ENCODE measurements around the gene CTBP2. TPM values are rescaled to one million over a fixed set of nuclear protein-coding genes. Genes with fewer than 3 reads are reported as not detected.

CTBP2 gene
- polyA plus RNA-seq, 5 donors, result 77.4 to 86.8 (median 85.1) TPM

- DNase-seq, result peak; percentile 78 to 84
Observed at GRCh38 chr10:125048094-125048864, 112.1 kb downstream of the CTBP2 start.

- DNase-seq, result no peak
Observed at GRCh38 chr10:125043841-125044658, 116.3 kb downstream of the CTBP2 start.

GRCh38 chr10:125041856-125042506, 118.4 kb downstream of the CTBP2 start:
- DNase-seq, result no peak

DNA sequence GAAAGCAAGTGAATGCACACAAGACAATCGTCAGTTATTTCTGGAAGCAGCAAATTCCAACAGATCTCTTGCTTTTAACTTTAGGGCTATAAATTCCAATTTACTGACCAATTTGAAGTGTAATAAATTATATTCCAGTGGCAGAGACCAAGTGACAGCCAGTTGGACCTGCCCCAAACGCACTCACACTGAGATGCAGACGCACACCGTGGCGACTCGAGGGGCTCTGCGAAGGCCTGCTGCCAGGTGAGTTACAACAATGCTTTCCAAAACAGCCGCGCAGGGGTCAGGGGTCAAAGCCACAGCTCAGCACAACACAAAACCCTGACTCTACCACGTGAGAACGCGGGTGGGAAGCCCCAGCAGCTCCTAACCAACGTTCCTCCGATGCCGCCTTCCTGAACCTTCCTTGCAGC, 121.0 kb downstream of the CTBP2 start:
- DNase-seq, result no peak

DNA sequence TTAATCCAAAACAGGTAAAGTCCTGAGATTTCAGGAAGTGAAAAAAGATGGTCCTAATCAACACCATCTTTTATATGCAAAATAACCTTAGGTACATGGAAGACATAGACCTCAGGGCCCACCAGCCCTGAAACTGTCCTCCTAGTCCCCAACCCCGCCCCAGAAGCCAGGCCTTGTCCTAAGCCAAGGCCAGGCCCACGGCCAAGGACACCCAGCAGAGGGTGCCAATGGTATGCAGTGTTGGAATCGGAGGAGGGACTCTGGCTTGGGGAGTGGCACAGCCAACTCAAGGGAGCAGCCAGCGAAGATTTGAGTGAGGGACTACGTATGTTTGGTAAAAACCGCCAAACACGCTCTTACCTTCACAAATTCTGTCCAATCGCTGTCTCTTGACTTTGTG, 121.7 kb downstream of the CTBP2 start:
- DNase-seq, result no peak

DNA sequence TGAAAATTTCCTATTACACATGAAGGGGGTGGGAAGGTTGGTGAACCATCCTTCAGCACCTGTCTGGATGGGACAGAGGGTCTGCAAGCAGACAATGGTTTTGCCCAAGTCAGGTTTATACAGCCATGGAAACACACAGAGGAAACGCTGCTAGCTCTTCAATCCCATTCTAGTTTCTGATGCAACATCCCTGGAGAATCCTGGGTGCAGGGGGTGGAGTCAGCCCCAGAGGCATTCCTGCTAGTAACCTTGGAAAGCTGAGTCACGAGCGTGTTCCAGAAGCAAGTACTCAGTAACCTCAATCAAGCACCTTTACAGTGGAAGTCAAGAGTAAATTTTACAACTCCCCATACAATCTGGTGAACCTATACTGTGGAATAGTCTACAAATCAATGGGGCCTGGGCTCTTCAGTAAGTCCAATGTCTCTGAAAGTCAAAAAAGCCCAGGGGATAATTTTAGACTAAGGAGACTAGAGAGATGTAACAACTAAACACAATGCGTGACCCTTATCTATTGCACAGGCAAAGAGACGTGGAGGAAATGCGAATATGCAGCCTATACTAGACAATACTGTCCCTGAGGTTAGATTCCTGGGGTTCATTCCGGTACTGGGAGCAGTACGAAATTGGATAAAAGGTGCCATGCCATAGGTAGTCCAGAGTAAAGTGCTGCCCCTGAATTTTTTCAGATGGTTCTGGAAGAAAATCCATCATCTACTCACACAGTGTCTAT, 123.1 kb downstream of the CTBP2 start:
- DNase-seq, result no peak

DNA sequence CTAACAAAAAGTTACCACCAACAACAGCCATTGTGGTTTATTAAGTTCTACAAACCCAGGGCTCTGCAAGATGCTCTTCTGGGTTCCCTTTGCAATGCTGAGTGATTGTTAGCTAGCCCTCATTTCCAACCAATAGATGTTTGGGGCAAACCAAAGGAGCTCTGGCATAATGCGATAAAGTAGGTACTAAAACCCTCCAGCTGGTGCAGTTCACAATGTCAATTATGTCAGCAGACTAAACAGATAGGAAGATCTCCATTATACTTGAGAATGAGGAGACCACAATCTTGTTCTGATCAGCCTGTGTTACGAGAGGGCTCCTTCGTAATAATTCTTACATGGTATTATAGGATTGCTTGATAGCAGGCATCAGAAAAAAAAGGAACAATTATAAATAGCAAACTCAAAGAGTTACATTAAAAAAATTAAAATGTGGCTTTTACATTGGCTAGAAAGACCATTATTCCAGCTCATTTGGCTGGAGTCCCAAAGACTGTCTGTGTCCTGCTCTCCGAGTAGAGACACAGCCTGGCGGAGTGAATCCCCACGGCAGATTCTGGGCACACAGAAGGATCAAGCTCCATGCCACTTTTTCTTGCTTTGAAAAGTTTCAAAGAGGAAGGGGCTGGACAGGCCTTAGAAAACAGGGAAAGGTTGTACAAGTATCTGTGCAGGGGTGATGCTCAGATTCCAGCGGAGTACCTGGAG, 124.6 kb downstream of the CTBP2 start:
- DNase-seq, result no peak

DNA sequence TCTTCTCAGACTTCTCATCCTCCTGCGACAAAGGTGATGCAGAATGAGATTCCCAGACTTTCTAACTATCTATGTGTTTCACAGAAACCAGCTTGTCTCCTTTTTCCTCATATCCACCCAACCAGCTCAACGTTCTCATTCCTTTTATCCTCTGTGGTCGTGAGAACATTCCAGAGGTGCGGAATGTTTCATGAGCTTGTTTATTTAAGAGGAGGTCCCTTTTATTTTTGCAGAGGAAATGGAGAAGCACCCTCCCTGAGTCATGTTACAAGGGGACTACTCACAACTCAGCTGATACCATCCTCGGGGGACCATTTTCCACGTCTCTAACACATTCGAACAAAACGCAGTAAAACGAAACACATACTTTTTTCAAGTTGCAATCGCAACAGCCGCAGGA, 125.2 kb downstream of the CTBP2 start:
- DNase-seq, result no peak

- DNase-seq, result no peak
Observed at GRCh38 chr10:125034675-125035074, 125.7 kb downstream of the CTBP2 start.

DNA sequence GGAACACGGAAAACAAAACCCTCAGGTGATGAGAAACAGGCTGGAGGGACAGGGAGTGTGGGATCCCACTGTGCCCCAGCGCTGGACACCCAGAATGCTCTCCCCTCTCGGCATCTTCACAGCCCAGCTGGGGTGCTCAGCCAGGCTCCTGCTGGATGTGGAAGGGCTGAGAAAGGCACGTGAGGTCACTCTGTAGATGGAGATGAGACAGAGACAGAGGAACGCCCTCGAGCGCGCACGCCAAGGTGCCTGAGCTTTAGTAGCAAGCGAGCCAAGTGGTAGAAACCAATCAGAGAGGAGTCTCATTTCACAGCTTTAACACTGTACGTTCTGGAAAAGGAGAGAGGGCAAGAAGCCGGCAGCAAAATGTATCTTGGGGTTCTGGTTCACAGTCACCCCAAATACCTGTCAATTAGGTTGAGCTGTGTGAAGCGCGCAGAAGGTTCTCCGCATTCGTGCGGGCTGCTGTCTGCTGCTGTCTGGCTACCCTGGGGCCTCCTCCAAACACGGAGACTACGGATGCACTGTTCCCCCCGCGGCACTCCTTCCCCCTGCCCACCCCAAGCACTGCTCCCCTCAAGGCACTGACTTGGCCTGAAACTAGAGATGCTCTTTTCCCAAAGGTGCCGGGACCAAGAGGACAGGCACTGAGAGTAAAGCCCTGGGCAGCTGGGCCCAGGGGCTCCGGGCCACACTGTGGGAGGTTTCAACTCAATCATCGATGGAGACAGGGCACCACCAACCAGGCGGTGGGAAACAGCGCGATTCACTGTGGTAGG, 127.0 kb downstream of the CTBP2 start:
- DNase-seq, result no peak

DNA sequence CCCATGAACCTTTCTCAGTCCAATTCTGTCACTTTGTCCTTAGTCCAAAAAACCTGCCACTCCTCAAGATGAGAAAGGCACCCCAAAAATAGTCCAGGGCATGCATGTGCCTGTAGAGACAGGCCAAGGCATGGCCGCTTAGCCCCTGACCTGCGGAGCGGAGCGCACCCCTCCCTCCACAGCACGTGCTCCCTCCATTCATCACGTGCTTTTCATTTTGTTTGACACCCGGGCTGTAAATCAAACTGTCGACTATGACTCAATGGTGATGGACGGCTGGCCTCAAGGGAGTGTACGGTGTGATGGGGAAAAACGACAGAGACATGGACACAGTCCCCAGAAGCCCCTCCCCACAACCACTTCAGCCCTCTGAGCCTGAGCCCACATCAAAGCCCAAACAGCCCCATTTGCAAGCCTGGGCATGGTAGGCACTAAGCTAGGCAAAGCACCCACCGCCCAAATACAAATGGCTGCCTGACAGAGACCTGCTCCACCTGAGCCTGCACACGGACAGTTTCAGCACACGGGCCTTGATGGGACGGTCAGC, 127.8 kb downstream of the CTBP2 start:
- DNase-seq, result no peak

DNA sequence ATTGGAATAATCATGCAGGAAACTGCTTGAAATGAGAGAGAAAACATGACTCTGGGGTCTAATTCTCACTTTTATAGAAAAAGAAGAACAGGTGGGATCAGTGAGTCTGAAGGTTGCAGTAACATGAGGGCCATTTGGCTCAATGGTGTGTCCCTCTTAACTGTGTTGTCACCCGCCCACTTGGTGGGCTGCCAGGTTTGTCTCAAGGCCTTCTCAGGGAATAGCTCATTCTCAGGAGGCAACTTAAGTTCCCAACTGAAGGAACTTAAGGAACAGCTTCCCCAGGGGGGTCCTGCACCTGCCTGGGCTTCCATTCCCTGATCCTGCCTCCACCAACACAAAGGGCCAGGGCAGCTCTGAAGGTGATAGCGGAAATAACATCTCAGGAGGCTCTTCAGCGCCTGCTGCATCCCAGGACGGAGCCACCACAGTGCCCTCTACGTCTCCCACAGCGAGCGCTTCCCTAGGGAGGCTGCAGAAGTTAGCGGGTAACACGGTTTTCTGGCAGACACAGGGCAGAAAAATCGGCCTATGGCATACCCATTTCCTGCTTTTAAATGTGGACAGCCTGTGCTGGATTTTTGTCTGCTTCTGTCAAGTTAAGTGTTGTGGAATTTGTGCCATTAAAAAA, 129.7 kb downstream of the CTBP2 start:
- DNase-seq, result no peak

DNA sequence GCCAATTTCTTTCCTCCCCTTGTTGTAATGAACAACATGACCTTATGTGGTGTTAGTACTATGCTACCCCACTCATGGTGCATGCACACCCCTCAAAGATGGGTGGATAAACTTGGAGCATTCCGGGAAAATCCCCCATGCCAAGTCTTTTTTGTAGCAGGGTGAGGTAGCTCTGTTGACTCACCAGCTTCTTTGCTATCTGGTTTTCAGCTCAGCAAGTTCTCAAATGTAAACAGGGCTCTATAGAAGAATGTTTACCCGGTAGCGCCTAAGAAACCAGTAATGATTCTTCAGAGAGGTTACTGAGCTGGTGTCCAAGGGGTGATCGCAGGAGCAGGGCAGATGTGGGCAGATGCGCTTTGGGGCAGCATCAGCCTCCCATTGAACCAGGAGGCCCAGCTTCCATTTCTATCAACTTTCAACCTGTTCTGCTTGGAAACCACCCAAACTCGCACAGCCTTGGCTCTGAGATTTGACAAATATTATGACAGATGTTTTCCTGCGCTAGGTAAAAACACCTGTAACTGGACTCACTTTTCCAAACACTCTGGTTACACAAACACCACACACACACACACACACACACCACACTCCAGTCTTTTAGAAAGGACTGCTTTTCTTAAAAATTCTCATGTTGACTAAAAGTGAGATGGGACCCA, 130.7 kb downstream of the CTBP2 start:
- DNase-seq, result no peak

DNA sequence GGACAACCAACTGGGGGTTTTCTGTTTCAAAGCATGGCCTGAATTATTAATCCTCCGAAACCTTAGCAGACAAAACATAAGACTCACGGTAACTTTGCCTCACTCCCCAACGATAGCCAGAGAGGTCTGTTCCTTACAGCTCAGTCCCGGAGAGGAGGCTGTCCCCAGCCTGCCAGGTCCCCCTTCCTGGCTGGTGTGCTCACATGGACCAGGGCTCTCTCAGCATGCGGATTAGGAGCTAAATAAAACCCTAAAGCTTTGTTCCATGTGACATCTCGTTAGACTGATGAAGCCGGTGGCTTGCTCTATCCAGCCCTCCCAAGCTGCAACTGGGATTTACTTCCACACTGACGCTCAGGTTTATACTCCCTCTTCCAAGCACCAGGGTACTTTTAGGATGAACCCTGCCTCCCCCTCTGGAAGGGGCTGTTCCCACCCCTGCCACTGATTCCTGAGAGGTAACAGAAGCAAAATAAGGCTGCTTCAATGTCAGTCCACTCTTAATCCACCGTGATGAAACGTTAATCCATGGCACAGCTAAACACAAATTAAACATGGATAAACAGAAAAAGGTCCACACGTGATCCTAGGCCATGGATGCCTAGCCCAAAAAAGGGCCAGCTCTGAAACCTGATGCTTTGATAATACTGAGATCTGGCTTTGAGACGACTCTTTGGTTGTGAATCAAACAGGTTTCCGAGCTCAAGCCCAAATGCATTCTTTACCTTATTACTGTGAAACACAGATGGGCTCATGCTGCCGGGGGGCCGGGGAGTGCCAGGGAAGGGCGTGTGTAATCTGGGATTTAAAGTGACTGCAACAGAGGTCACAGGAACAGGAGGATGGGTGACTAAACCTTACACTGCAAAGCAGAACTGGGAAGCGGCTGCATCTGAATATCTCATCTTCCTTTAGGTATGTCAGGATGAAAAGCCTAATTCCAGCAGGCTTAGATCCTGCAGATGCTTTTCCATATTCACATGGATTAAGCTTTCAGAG, 132.2 kb downstream of the CTBP2 start:
- no peak for DNase-seq

DNA sequence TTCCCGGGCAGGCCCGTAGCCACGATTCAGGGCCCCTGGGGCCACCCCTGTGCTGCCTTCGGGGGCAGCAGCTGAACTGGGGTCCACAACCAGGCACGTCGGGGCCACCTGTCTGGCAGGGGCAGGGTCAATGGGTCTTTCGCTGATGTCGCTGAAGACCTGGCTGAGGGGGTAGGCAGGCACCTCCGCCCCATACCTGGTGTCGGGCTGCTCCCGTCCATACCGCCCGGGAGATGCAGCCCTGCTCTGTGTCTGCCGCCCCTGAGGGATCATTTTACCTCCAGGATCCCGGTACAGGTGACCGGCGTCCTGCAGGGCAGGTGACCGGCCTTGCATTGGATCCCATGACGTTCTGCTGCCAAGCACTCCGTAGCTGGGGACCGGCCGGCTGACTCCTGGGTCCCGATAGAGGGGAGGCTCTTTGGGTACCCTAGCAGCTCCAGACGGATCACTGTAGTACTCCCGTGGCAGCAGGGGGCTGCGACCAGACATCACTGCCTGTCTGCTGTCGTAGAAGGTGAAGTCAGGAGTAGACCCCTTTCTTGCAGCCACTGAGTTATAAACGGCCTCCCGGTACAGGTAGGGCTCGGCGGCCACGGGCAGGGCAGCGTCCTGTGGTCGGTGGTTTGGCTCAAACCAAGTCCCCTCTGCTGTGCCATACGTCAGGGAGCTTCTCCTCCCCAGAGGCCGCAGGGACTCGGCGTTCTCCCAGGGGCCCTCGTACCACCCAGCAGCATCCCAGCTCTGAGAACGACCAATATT, 133.2 kb downstream of the CTBP2 start:
- no peak for DNase-seq

- no peak for DNase-seq
Observed at GRCh38 chr10:125026036-125026931, 134.1 kb downstream of the CTBP2 start.

Measured in right lung (tissue), 5 donors.